Stimulated activated CD4-positive, alpha-beta T cell treated with anti-CD3 and anti-CD28 coated beads, Interleukin-2, amount 100 ng/mL, for 4 hours (primary cell): ENCODE data around the gene CDH16.

Source experiments
- DNase-seq: peaks from one replicate; pipeline ENCODE4 v3.0.0-alpha.2; 2020; ENCODE audit warnings: low read depth

CDH16 gene

GRCh38 chr16:66926961-66927436 lies 8.3 kb upstream of the CDH16 start:
- no peak for DNase-seq

GRCh38 chr16:66926171-66926947 lies 7.7 kb upstream of the CDH16 start:
- no peak for DNase-seq

- DNase-seq = no peak
Observed at GRCh38 chr16:66925322-66925840, 6.7 kb upstream of the CDH16 start, which contains the start of gene RRAD. Gene RRAD (minus strand): TSS chr16:66925535. CDS start chr16:66925179, 356 bp downstream.

GRCh38 chr16:66924527-66925321 lies 6.0 kb upstream of the CDH16 start:
- no peak for DNase-seq

- no peak for DNase-seq
Observed at GRCh38 chr16:66923866-66924265, 5.2 kb upstream of the CDH16 start.

GRCh38 chr16:66923247-66923731 lies 4.6 kb upstream of the CDH16 start:
- DNase-seq = no peak

GRCh38 chr16:66921729-66922450 lies 3.2 kb upstream of the CDH16 start:
- DNase-seq = no peak

- DNase-seq = no peak
Observed at GRCh38 chr16:66920924-66921680, 2.4 kb upstream of the CDH16 start.

GRCh38 chr16:66920299-66920590 lies 1.6 kb upstream of the CDH16 start:
- DNase-seq = no peak

- no peak for DNase-seq
Observed at GRCh38 chr16:66919569-66920298, 1.0 kb upstream of the CDH16 start.

- DNase-seq = no peak
Observed at GRCh38 chr16:66918355-66918754, 330 bp downstream of the CDH16 start.

GRCh38 chr16:66917741-66918140 lies 944 bp downstream of the CDH16 start:
- no peak for DNase-seq

GRCh38 chr16:66916518-66916917 lies 2.2 kb downstream of the CDH16 start:
- DNase-seq = no peak

- no peak for DNase-seq
Observed at GRCh38 chr16:66915041-66915440, 3.6 kb downstream of the CDH16 start.

- DNase-seq = no peak
Observed at GRCh38 chr16:66914541-66914940, 4.1 kb downstream of the CDH16 start.

- DNase-seq = no peak
Observed at GRCh38 chr16:66913711-66914110, 5.0 kb downstream of the CDH16 start.

GRCh38 chr16:66913081-66913480 lies 5.6 kb downstream of the CDH16 start:
- DNase-seq = no peak

- no peak for DNase-seq
Observed at GRCh38 chr16:66911801-66912200, 6.9 kb downstream of the CDH16 start.

- DNase-seq = no peak
Observed at GRCh38 chr16:66911112-66911511, 7.6 kb downstream of the CDH16 start.

GRCh38 chr16:66910175-66910940 lies 8.3 kb downstream of the CDH16 start:
- DNase-seq = no peak
